HAP-1 (cell line): Measurements from ENCODE around the gene RACK1.
A peak's percentile ranks its signal among the peaks of the same experiment; 100 is the strongest.
"Not testable (repeated sequence)": the region's sequence is repeated elsewhere in the genome, so short reads cannot be mapped to it uniquely, and the experiment has no call there.

ENCODE experiments used
- DNase-seq, 2 experiments: peaks; one replicate each; pipeline ENCODE4 v3.0.0-alpha.2; 2016 to 2020; ENCODE audit warnings: low spot score in 2 of 2
- H3K27me3 ChIP-seq: fragments of 250-450 bp; sonication (Bioruptor Pico); 2 replicates; pipeline ENCODE4 v1.5.1; 2020; ENCODE audit warnings: low read depth, mild to moderate bottlenecking, moderate library complexity
- H3K36me3 ChIP-seq: fragments of 250-450 bp; sonication (Bioruptor Pico); replicated peaks from 2 replicates; pipeline ENCODE4 v1.5.1; 2020; ENCODE audit warnings: mild to moderate bottlenecking
- H3K4me1 ChIP-seq: fragments of 250-450 bp; sonication (Bioruptor Pico); 2 replicates; pipeline ENCODE4 v1.5.1; 2020; ENCODE audit warnings: mild to moderate bottlenecking
- H3K4me3 ChIP-seq: fragments of 250-450 bp; sonication (Bioruptor Pico); 2 replicates; pipeline ENCODE4 v1.5.1; 2020; ENCODE audit warnings: mild to moderate bottlenecking, moderate library complexity
- H3K9me3 ChIP-seq: fragments of 250-450 bp; sonication (Bioruptor Pico); 2 replicates; pipeline ENCODE4 v1.5.1; 2020; ENCODE audit warnings: mild to moderate bottlenecking, moderate library complexity
- in situ Hi-C: fragments of 300-500 bp; cut with MboI; formaldehyde crosslinking; loops from 3 replicates; pipeline ENCODE4 v1.14.3; 2020; ENCODE audit warnings: low sequenced_read_pairs, inconsistent platforms, mixed read lengths

RACK1 gene

GRCh38 chr5:181243564-181244343, at the start of gene RACK1:
RACK1 (minus strand) TSS chr5:181243906; CDS start chr5:181243800, 106 bp downstream.
- in situ Hi-C loops: no loop called here
- peaks cover 48% of the 10 kb centered on the region for H3K36me3 ChIP-seq
- peaks cover 18% of the 10 kb centered on the region for H3K4me1 ChIP-seq
- DNase-seq: peak; percentile 86 to 92
- no peaks in the 10 kb centered on the region for H3K9me3 ChIP-seq
- peak within 1 kb of the TSS; percentile 85 for H3K4me3 ChIP-seq
- H3K27me3 ChIP-seq: no peaks in the 10 kb centered on the region

DNA sequence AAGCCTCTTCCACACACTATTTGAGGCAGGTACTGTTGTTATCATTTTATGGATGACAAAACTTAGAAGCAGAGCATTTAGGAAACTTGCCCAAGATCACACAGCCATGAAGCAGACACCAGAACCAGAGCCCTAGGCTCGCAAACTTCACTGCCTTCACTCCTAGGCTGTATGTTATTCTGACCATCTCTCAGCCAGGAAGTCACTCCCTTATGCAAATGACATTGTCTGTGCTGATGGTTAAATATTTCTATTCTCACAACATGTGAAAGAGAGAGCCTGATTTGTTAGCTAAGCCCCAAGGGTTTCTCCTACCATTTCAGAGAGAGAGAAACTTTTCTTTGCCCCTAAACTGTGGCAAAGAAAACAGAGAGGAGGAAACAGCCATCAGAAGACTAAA, 43.6 kb upstream of the RACK1 start:
- H3K9me3 ChIP-seq, H3K36me3 ChIP-seq, in situ Hi-C loops, H3K4me3 ChIP-seq, H3K4me1 ChIP-seq, H3K27me3 ChIP-seq, DNase-seq: not testable (repeated sequence)

GRCh38 chr5:181285962-181286705, 42.4 kb upstream of the RACK1 start:
- H3K9me3 ChIP-seq, DNase-seq, in situ Hi-C loops, H3K36me3 ChIP-seq, H3K4me3 ChIP-seq, H3K4me1 ChIP-seq, H3K27me3 ChIP-seq: not testable (repeated sequence)

GRCh38 chr5:181283841-181284755, 40.4 kb upstream of the RACK1 start:
- DNase-seq, H3K9me3 ChIP-seq, in situ Hi-C loops, H3K4me1 ChIP-seq, H3K27me3 ChIP-seq, H3K4me3 ChIP-seq, H3K36me3 ChIP-seq: not testable (repeated sequence)

DNA sequence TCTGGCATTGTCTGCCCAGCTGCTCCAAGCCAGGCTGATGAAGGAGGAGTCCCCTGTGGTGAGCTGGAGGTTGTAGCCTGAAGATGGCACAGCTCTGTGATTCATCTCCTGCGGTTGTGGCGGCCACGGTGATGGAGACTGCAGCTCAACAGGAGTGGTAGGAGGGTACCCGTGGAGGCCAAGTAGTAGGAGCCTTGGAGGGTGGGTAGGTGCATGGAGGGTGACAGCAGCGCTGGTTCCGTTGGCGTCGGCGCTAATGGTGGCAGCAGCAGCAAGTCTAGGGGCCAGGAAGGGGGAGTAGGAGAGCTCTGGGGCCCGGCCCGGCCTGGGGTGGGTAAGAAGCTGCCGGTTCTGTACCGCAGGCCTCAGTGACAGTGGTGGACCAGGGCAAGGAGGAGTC, 39.6 kb upstream of the RACK1 start:
- no peaks in the 10 kb centered on the region for H3K27me3 ChIP-seq
- in situ Hi-C loops: no loop called here
- DNase-seq: no peak
- H3K9me3 ChIP-seq: no peaks in the 10 kb centered on the region
- H3K4me1 ChIP-seq: no peaks in the 10 kb centered on the region
- H3K36me3 ChIP-seq: no peaks in the 10 kb centered on the region
- H3K4me3 ChIP-seq: no peak overlapping the region

- no peaks in the 10 kb centered on the region for H3K36me3 ChIP-seq
- H3K27me3 ChIP-seq: no peaks in the 10 kb centered on the region
- in situ Hi-C loops: no loop called here
- H3K4me1 ChIP-seq: no peaks in the 10 kb centered on the region
- H3K9me3 ChIP-seq: no peaks in the 10 kb centered on the region
- H3K4me3 ChIP-seq: no peak overlapping the region
- DNase-seq: no peak
Observed at GRCh38 chr5:181282874-181283273, 39.2 kb upstream of the RACK1 start.

DNA sequence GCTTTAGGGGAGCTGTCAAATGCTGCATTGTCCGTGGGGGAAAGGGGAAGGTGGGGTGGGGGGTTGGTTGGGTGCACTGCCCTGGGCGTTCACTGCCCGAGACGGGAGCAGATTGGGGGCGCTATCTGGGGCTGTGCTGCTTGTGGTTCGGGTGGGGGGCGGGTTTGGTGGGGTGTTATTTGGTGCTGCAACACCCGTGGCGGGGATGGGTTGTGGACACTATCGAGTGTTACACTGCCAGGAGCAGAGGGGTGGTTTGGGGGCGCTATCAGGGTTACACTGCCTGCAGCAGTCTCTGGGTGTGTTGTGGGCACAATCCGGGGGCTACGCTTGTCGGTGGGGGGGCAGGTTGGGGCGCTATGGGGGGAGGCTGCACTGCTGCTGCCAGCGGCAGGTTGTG, 38.7 kb upstream of the RACK1 start:
- H3K36me3 ChIP-seq, DNase-seq, H3K9me3 ChIP-seq, H3K4me1 ChIP-seq, H3K27me3 ChIP-seq, H3K4me3 ChIP-seq, in situ Hi-C loops: not testable (repeated sequence)

- no peak for DNase-seq
- in situ Hi-C loops: no loop called here
- Histone ChIP-seq H3K9me3 (no peaks in the 10 kb centered on the region), H3K4me1 (no peaks in the 10 kb centered on the region), H3K36me3 (no peaks in the 10 kb centered on the region), H3K27me3 (no peaks in the 10 kb centered on the region), H3K4me3 (no peak overlapping the region)
Observed at GRCh38 chr5:181281984-181282316, 38.2 kb upstream of the RACK1 start.

GRCh38 chr5:181281077-181281983, 37.6 kb upstream of the RACK1 start:
- H3K4me3 ChIP-seq: no peak overlapping the region
- no peak for DNase-seq
- H3K9me3 ChIP-seq: no peaks in the 10 kb centered on the region
- no peaks in the 10 kb centered on the region for H3K36me3 ChIP-seq
- no peaks in the 10 kb centered on the region for H3K27me3 ChIP-seq
- in situ Hi-C loops: no loop called here
- no peaks in the 10 kb centered on the region for H3K4me1 ChIP-seq

GRCh38 chr5:181280251-181280762, 36.6 kb upstream of the RACK1 start:
- H3K4me3 ChIP-seq: no peak overlapping the region
- no peaks in the 10 kb centered on the region for H3K36me3 ChIP-seq
- H3K9me3 ChIP-seq: no peaks in the 10 kb centered on the region
- in situ Hi-C loops: no loop called here
- H3K27me3 ChIP-seq: no peaks in the 10 kb centered on the region
- DNase-seq: no peak
- H3K4me1 ChIP-seq: no peaks in the 10 kb centered on the region

- H3K27me3 ChIP-seq, H3K4me1 ChIP-seq, H3K36me3 ChIP-seq, H3K4me3 ChIP-seq, in situ Hi-C loops, DNase-seq, H3K9me3 ChIP-seq: not testable (repeated sequence)
Observed at GRCh38 chr5:181273433-181273744, 29.7 kb upstream of the RACK1 start.

- in situ Hi-C loops: no loop called here
- Histone ChIP-seq H3K4me1 (peaks cover 9% of the 10 kb centered on the region), H3K27me3 (no peaks in the 10 kb centered on the region), H3K36me3 (no peaks in the 10 kb centered on the region), H3K9me3 (no peaks in the 10 kb centered on the region), H3K4me3 (no peak overlapping the region)
- DNase-seq: no peak
Observed at GRCh38 chr5:181271081-181271480, 27.4 kb upstream of the RACK1 start.

DNA sequence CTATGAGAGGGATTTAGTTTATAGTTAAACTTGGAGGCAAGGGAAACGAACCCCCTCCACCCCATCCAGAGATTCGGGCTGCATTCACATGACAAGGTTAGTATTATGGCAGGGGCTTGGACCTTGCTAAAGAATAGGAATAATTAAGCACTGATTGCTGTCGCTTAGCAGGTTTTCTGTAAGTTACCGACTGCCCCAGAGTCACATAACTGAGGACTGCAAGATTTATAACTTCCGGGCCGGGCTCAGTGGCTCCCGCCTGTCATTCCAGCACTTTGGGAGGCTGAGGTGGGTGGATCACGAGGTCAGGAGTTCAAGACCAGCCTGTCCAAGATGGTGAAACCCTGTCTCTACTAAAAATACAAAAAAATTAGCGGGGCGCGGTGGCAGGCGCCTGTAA, 24.2 kb upstream of the RACK1 start:
- H3K36me3 ChIP-seq, DNase-seq, H3K4me1 ChIP-seq, H3K4me3 ChIP-seq, in situ Hi-C loops, H3K9me3 ChIP-seq, H3K27me3 ChIP-seq: not testable (repeated sequence)
